Tibial nerve (tissue), 4 donors: ENCODE data around the gene HTT. TPM values are rescaled to one million over a fixed set of nuclear protein-coding genes. Genes with fewer than 3 reads are reported as not detected.

ENCODE experiments used
- DNase-seq, 2 donors: peaks; one replicate each; pipeline ENCODE4 v3.0.0-alpha.2; 2019; ENCODE audit warnings: low spot score in 2 of 2
- H3K27ac ChIP-seq, 4 donors: fragments of 200-600 bp; sonication (generic) in 3 of 4; one replicate each; pipeline ENCODE4 v1.5.1; 2017 to 2019; ENCODE audit warnings: mild to moderate bottlenecking in 1 of 4
- H3K27me3 ChIP-seq, 2 donors: fragments of 200-600 bp; sonication (generic) in 1 of 2; one replicate each; pipeline versions ENCODE4 v1.5.1 to v1.6.0; 2017 to 2019
- H3K36me3 ChIP-seq, 3 donors: fragments of 200-600 bp; sonication (generic); one replicate each; pipeline ENCODE4 v1.5.1; 2018 to 2019
- H3K4me1 ChIP-seq, 4 donors: fragments of 200-600 bp; sonication (generic) in 3 of 4; one replicate each; pipeline ENCODE4 v1.5.1; 2017 to 2019
- H3K4me3 ChIP-seq, 4 donors: fragments of 200-600 bp; sonication (generic) in 3 of 4; one replicate each; pipeline ENCODE4 v1.5.1; 2017 to 2019; ENCODE audit warnings: mild to moderate bottlenecking in 1 of 4, moderate library complexity in 1 of 4
- H3K9me3 ChIP-seq, 4 donors: fragments of 200-600 bp; sonication (generic) in 3 of 4; one replicate each; pipeline ENCODE4 v1.5.1; 2017 to 2019
- EP300 ChIP-seq, 2 donors: sonication (generic); formaldehyde crosslinking; IDR thresholded peaks; one replicate each; pipeline ENCODE4 v1.6.1; 2017; ENCODE audit warnings: antibody characterized with exemption in 2 of 2, mild to moderate bottlenecking in 1 of 2
- POLR2A ChIP-seq, 2 donors: fragments of 450-650 bp; IDR thresholded peaks; one replicate each; pipeline ENCODE4 v1.6.1; 2017; ENCODE audit warnings: antibody characterized with exemption in 2 of 2, mild to moderate bottlenecking in 2 of 2, moderate library complexity in 2 of 2
- WGBS, 2 donors: methylation state at CpG; one replicate each; pipeline ENCODE4 v1.1.5; 2018; 5-methylcytosine and 5-hydroxymethylcytosine counted together
- total RNA-seq, 4 donors: library from RNA; depleted of rRNA; stranded (reverse); fragments of >200 nt; gene quantifications; one replicate each; pipeline ENCODE4 v1.1.0, GENCODE V29; 2016
- TF ChIP-seq, protein P1 (sequence below), 5 experiments: fragments of 200-600 bp in 3 of 5; fragments of 450-650 bp in 2 of 5; sonication (generic) in 3 of 5; IDR thresholded peaks; one replicate each; pipeline ENCODE4 v1.5.1; 2016 to 2019; ENCODE audit warnings: antibody characterized with exemption in 5 of 5, mild to moderate bottlenecking in 3 of 5, moderate library complexity in 2 of 5

Gene HTT
- total RNA-seq, 4 donors from 2014 or later: 62.2 to 93.6 (median 81.2) TPM

DNA sequence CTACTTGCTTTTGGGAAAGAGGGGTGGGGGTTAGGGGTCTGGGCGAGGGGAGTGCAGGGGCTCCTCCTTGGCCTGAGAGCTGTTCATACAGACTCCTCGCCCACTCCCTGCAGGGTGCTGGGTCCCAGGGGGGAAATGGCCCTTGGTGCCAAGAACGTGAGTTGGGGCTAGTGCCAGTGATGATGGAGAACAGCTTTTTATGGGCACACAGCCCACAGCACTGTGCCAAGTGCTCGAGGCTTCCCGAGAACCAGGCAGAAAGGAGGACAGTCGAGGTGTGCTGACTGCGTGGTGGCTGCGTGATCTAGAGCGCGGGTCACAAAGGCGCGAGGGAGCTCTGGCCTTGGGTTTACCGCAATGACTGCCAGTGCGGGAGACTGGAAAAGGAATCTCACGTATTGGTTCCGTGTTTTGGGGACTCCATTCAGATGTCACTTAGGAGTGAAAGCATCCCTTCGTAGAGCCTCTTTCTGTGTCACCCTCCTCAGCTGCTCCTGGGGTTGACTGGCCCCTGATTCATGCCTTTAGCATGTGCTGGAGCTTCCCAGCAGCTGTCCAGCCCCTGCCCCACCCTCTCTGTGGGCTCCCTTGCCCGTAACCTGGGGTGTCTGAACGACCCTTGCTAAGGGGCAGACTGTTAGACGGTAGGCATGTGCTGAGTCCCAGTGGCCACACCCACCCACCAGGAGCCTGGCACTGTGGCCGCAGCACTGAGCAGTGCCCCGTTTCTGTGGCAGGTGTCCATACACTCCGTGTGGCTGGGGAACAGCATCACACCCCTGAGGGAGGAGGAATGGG lies 153.6 kb downstream of the HTT start:
- Histone ChIP-seq H3K27ac (no peak overlapping the region), H3K27me3 (no peaks in the 10 kb centered on the region), H3K36me3 (peaks cover 4 to 95% (median 37%) of the 10 kb centered on the region in 3 donors), H3K4me1 (peaks cover 0 to 4% (median 0%) of the 10 kb centered on the region in 4 donors), H3K9me3 (no peaks in the 10 kb centered on the region), H3K4me3 (no peak overlapping the region)
- TF ChIP-seq POLR2A (IDR thresholded peaks at IDR 0.05) (no peak), EP300 (IDR thresholded peaks at IDR 0.05) (no peak)
- TF ChIP-seq, protein P1, sequence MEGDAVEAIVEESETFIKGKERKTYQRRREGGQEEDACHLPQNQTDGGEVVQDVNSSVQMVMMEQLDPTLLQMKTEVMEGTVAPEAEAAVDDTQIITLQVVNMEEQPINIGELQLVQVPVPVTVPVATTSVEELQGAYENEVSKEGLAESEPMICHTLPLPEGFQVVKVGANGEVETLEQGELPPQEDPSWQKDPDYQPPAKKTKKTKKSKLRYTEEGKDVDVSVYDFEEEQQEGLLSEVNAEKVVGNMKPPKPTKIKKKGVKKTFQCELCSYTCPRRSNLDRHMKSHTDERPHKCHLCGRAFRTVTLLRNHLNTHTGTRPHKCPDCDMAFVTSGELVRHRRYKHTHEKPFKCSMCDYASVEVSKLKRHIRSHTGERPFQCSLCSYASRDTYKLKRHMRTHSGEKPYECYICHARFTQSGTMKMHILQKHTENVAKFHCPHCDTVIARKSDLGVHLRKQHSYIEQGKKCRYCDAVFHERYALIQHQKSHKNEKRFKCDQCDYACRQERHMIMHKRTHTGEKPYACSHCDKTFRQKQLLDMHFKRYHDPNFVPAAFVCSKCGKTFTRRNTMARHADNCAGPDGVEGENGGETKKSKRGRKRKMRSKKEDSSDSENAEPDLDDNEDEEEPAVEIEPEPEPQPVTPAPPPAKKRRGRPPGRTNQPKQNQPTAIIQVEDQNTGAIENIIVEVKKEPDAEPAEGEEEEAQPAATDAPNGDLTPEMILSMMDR (IDR thresholded peaks at IDR 0.05): no peak
- DNase-seq: no peak
- WGBS, 2 donors: 88 to 90% methylated on average over 23 of the region's 23 CpGs

DNA sequence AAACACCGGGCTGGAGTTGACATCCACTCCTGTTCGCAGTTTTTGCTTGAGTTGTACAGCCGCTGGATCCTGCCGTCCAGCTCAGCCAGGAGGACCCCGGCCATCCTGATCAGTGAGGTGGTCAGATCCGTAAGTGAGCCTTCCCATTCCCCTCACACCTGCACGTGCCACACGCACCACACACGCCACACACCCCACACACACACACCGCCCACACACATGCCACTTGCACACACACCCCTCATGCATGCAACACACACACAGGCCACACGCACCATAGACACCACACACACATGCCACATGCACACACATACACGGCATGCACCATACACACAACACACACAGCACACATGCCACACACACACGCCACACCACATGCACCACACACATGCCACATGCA lies 154.4 kb downstream of the HTT start:
- TF ChIP-seq EP300 (IDR thresholded peaks at IDR 0.05) (no peak), POLR2A (IDR thresholded peaks at IDR 0.05) (no peak)
- TF ChIP-seq, protein P1 (IDR thresholded peaks at IDR 0.05): no peak
- Histone ChIP-seq H3K9me3 (no peaks in the 10 kb centered on the region), H3K27ac (no peak overlapping the region), H3K36me3 (peaks cover 4 to 95% (median 39%) of the 10 kb centered on the region in 3 donors), H3K4me3 (no peak overlapping the region), H3K4me1 (peaks cover 0 to 4% (median 0%) of the 10 kb centered on the region in 4 donors), H3K27me3 (no peaks in the 10 kb centered on the region)
- no peak for DNase-seq
- WGBS, 2 donors: 91 to 95% methylated on average over 12 to 13 of the region's 13 CpGs

DNA sequence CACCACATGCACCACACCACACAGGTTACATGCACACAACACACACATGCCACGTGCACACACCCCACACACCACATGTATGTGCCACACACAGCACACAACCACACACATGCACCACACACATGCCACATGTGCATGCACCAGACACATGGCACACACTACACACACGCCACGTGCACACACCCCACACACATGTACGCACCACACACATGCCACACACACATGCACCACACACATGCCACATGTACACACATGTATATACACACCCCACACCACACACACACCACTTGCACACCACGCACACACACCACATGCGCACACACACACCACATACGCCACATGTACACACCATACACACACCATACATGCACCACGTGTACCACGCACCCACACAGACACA lies 154.8 kb downstream of the HTT start:
- DNase-seq: no peak
- Histone ChIP-seq H3K4me3 (no peak overlapping the region), H3K27ac (no peak overlapping the region), H3K4me1 (peaks cover 0 to 4% (median 0%) of the 10 kb centered on the region in 4 donors), H3K9me3 (no peaks in the 10 kb centered on the region), H3K27me3 (no peaks in the 10 kb centered on the region), H3K36me3 (peaks cover 4 to 95% (median 39%) of the 10 kb centered on the region in 3 donors)
- WGBS, 2 donors: 95 to 96% methylated on average over 9 of the region's 9 CpGs
- no peak for TF ChIP-seq POLR2A (IDR thresholded peaks at IDR 0.05)
- TF ChIP-seq EP300 (IDR thresholded peaks at IDR 0.05): no peak
- TF ChIP-seq, protein P1 (IDR thresholded peaks at IDR 0.05): no peak

DNA sequence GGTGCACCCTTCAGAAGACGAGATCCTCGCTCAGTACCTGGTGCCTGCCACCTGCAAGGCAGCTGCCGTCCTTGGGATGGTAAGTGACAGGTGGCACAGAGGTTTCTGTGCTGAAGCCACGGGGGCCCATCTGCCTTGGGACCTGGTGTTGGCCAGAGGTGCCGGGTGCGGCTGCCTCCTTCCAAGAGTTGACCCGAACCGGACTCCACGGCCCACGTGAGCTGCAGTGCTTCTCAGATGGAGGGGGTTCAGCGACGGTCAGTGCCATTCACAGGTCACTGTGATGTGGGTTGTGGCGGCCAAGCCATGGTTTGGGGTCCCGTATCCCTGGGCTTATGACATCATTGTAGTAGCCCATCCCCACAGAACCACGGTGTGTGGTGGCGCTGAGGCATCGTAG lies 155.5 kb downstream of the HTT start:
- H3K9me3 ChIP-seq: no peaks in the 10 kb centered on the region
- no peak for DNase-seq
- H3K36me3 ChIP-seq: peaks cover 4 to 95% (median 44%) of the 10 kb centered on the region in 3 donors
- no peak overlapping the region for H3K4me3 ChIP-seq
- no peaks in the 10 kb centered on the region for H3K27me3 ChIP-seq
- 94% methylated on average over 15 to 17 of the region's 17 CpGs for WGBS, 2 donors
- H3K4me1 ChIP-seq: peaks cover 0 to 4% (median 0%) of the 10 kb centered on the region in 4 donors
- no peak overlapping the region for H3K27ac ChIP-seq
- TF ChIP-seq EP300 (IDR thresholded peaks at IDR 0.05): no peak
- no peak for TF ChIP-seq POLR2A (IDR thresholded peaks at IDR 0.05)
- TF ChIP-seq, protein P1 (IDR thresholded peaks at IDR 0.05): no peak

DNA sequence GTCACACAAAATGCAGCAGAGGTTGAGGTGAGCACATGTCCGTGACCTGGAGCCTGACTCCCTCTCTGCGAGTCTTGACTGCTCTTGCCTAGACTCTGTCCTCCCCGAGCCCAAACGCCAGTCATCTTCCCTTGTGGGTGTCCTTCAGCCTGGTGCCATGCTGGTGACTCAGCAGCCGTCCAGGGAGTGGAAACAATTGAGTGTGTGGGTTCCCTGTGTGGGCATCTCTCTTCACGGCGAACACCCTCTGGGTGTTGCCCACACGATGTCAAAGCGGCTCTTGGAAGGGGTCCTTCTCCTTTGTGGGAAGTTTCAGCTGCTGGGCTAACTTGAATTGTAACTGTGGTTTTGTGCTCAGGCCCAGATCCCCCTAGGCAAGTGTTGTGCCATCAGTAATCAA lies 157.0 kb downstream of the HTT start:
- 55 to 74% methylated on average over 9 of the region's 9 CpGs for WGBS, 2 donors
- TF ChIP-seq, protein P1 (IDR thresholded peaks at IDR 0.05): no peak
- Histone ChIP-seq H3K4me1 (no peaks in the 10 kb centered on the region), H3K9me3 (no peaks in the 10 kb centered on the region), H3K36me3 (peaks cover 4 to 95% (median 53%) of the 10 kb centered on the region in 3 donors), H3K4me3 (no peak overlapping the region), H3K27me3 (no peaks in the 10 kb centered on the region), H3K27ac (no peak overlapping the region)
- no peak for DNase-seq
